Liver (tissue), 3 donors: ENCODE results near the gene TREH.

Experiments used
- GABPA ChIP-seq, 2 donors: IDR thresholded peaks in 1 of 2; conservative IDR thresholded peaks in 1 of 2; 2 replicates each; pipeline ENCODE4 v1.6.1; 2016; ENCODE audit warnings: antibody characterized with exemption in 2 of 2, mild to moderate bottlenecking in 1 of 2, moderate library complexity in 1 of 2
- RAD21 ChIP-seq, 2 donors: IDR thresholded peaks; 2 replicates each; pipeline ENCODE4 v1.6.1; 2016; ENCODE audit warnings: antibody characterized with exemption in 2 of 2, mild to moderate bottlenecking in 2 of 2
- RXRA ChIP-seq, 2 donors: IDR thresholded peaks; 2 replicates each; pipeline ENCODE4 v1.6.1; 2017 to 2018; ENCODE audit warnings: antibody characterized with exemption in 2 of 2, mild to moderate bottlenecking in 1 of 2
- SP1 ChIP-seq: IDR thresholded peaks from 2 replicates; pipeline ENCODE4 v1.6.1; 2018; ENCODE audit warnings: antibody characterized with exemption, mild to moderate bottlenecking
- YY1 ChIP-seq: IDR thresholded peaks from 2 replicates; pipeline ENCODE4 v1.6.1; 2016; ENCODE audit warnings: antibody characterized with exemption, mild to moderate bottlenecking
- TF ChIP-seq, protein P1 (sequence below): IDR thresholded peaks from 2 replicates; pipeline ENCODE4 v1.6.1; 2016; ENCODE audit warnings: antibody characterized with exemption
- TF ChIP-seq, protein P2 (sequence below): fragments of 150-350 bp; IDR thresholded peaks from 2 replicates; pipeline ENCODE4 v1.5.1; 2017; ENCODE audit warnings: improper control_type of control experiment, low read depth, low read length; ENCODE audit not compliant: missing input control
- TF ChIP-seq, protein P3 (sequence below): IDR thresholded peaks from 2 replicates; pipeline ENCODE4 v1.6.1; 2016; ENCODE audit warnings: antibody characterized with exemption
- donor health status: healthy.
- donor health status: healthy.

DNA sequence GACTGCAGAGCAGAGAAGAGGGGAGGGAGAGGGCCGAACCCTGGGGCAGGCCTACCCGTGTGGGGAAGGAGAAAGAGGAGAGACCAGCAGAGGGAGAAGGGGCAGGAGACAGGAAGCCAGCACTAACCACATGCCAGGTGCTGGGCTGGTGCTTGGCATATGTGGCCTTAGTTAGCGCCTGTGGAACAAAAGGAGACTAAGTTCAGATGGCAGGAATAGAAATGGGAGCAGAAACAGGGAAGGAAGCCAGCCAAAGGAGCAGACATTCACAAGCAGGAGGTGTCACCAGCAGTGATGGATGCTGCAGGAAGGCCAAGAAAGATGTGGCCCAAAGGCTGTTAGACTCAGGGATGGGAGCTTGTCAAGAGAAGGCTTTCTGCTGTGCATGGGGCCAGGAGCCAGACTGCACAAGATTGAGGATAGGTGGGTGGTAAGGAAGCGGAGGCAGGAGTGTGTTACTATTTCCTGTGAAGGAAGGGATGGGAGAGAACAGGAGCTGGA lies 26.7 kb downstream of the TREH start:
- no peak for TF ChIP-seq SP1
- TF ChIP-seq, protein P1, sequence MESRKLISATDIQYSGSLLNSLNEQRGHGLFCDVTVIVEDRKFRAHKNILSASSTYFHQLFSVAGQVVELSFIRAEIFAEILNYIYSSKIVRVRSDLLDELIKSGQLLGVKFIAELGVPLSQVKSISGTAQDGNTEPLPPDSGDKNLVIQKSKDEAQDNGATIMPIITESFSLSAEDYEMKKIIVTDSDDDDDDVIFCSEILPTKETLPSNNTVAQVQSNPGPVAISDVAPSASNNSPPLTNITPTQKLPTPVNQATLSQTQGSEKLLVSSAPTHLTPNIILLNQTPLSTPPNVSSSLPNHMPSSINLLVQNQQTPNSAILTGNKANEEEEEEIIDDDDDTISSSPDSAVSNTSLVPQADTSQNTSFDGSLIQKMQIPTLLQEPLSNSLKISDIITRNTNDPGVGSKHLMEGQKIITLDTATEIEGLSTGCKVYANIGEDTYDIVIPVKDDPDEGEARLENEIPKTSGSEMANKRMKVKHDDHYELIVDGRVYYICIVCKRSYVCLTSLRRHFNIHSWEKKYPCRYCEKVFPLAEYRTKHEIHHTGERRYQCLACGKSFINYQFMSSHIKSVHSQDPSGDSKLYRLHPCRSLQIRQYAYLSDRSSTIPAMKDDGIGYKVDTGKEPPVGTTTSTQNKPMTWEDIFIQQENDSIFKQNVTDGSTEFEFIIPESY: no peak
- no peak for TF ChIP-seq RXRA (IDR thresholded peaks at IDR 0.05)
- no peak for TF ChIP-seq YY1
- TF ChIP-seq, protein P2, sequence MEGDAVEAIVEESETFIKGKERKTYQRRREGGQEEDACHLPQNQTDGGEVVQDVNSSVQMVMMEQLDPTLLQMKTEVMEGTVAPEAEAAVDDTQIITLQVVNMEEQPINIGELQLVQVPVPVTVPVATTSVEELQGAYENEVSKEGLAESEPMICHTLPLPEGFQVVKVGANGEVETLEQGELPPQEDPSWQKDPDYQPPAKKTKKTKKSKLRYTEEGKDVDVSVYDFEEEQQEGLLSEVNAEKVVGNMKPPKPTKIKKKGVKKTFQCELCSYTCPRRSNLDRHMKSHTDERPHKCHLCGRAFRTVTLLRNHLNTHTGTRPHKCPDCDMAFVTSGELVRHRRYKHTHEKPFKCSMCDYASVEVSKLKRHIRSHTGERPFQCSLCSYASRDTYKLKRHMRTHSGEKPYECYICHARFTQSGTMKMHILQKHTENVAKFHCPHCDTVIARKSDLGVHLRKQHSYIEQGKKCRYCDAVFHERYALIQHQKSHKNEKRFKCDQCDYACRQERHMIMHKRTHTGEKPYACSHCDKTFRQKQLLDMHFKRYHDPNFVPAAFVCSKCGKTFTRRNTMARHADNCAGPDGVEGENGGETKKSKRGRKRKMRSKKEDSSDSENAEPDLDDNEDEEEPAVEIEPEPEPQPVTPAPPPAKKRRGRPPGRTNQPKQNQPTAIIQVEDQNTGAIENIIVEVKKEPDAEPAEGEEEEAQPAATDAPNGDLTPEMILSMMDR: no peak
- TF ChIP-seq, protein P3, sequence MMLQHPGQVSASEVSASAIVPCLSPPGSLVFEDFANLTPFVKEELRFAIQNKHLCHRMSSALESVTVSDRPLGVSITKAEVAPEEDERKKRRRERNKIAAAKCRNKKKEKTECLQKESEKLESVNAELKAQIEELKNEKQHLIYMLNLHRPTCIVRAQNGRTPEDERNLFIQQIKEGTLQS: no peak
- TF ChIP-seq RAD21 (IDR thresholded peaks at IDR 0.05): no peak
- no peak for TF ChIP-seq GABPA (IDR thresholded peaks at IDR 0.05 in 1 of 2, conservative IDR thresholded peaks at IDR 0.05 in 1 of 2)
